ENCODE data around the gene SDCCAG8.

Gene SDCCAG8

DNA sequence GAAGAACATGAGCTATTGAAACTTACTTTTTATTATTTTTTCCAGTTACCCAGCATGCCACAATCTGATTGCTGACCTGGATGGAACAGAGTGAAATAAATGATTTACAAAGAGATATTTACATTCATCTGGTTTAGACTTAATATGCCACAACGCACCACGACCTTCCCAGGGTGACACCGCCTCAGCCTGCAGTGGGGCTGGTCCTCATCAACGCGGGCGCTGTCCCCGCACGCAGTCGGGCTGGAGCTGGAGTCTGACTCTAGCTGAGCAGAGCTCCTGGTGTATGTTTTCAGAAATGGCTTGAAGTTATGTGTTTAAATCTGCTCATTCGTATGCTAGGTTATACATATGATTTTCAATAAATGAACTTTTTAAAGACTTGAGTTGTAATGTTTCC is 243.9 kb downstream of the SDCCAG8 start:
- DNase-seq (ENCODE audit: low read depth, low spot score), result no peak

DNA sequence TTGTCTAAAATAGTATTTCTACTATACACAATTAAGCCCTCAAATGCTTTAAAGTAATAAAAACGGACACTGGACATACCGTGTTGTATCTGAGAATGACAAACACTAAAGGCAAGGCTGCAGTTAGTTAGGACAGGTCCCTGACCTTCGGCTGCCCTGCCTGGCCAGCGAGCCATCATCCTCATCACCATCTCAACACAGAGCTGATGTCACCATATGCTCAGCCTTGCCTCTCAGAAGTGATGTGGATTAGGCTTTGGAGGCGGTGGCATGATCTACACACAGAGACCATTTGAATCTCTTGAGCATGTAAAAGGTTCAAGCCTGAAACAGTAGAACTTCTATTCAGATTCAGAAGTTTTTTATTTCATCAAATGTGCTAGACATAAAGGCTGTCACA is 244.7 kb downstream of the SDCCAG8 start:
- DNase-seq (ENCODE audit: low read depth, low spot score), result no peak

DNA sequence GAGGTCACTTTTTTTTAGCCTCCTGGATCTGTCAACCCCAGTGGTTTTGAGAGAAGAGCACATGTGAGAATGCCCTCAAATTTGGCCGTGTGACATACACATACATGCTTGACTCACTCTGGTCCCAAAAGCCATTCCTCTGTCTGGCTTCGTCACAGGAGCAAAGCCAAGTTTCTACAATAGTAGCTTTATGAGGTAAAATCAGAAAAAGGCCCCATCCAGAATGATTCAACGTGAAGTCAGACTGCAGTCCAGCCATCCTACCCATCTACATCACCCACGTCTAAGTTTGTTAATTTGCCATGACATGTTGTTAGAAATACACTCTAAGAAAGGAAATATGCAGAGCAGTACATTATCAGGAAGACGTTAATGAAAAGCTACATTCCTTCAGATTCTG is 245.2 kb downstream of the SDCCAG8 start:
- DNase-seq (ENCODE audit: low read depth, low spot score), result no peak

GRCh38 chr1:243503155-243503554 is 247.3 kb downstream of the SDCCAG8 start:
- no peak for DNase-seq (ENCODE audit: low read depth, low spot score)

- DNase-seq (ENCODE audit: low read depth, low spot score), result no peak
These were observed 250.3 kb downstream of the SDCCAG8 start for GRCh38 chr1:243505986-243506689.

- DNase-seq (ENCODE audit: low read depth, low spot score), result no peak
These were observed 251.3 kb downstream of the SDCCAG8 start for GRCh38 chr1:243507001-243507671.

- DNase-seq (ENCODE audit: low read depth, low spot score), result no peak
These were observed 251.9 kb downstream of the SDCCAG8 start for GRCh38 chr1:243507672-243508302.

- DNase-seq (ENCODE audit: low read depth, low spot score), result no peak
These were observed 252.5 kb downstream of the SDCCAG8 start for GRCh38 chr1:243508303-243508713.

GRCh38 chr1:243508943-243509342 is 253.1 kb downstream of the SDCCAG8 start:
- no peak for DNase-seq (ENCODE audit: low read depth, low spot score)

GRCh38 chr1:243510928-243511327 is 255.1 kb downstream of the SDCCAG8 start:
- no peak for DNase-seq (ENCODE audit: low read depth, low spot score)

- no peak for DNase-seq (ENCODE audit: low read depth, low spot score)
These were observed 258.1 kb downstream of the SDCCAG8 start for GRCh38 chr1:243513726-243514491.

DNA sequence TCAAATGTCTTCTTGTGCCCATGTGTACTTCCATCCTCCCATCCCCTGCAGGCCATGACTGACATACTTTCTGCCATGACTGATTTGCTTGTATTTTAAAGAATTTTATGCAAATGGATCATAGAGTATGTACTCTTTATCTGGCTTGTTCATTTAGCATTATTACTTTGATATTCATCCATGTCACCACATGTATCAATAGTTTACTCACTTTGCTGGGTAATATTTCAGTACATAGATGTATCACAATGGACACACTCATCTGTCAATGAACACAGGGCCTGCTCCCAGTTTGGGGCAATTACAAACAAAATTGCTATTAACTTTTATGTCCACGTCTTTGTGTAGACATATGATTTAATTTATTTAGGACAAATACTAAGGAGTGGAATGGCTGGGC is 259.1 kb downstream of the SDCCAG8 start:
- DNase-seq (ENCODE audit: low read depth, low spot score), result no peak

GRCh38 chr1:243520831-243521230 is 265.0 kb downstream of the SDCCAG8 start:
- DNase-seq (ENCODE audit: low read depth, low spot score), result no peak

GRCh38 chr1:243523766-243524165 is 267.9 kb downstream of the SDCCAG8 start:
- DNase-seq (ENCODE audit: low read depth, low spot score), result no peak

DNA sequence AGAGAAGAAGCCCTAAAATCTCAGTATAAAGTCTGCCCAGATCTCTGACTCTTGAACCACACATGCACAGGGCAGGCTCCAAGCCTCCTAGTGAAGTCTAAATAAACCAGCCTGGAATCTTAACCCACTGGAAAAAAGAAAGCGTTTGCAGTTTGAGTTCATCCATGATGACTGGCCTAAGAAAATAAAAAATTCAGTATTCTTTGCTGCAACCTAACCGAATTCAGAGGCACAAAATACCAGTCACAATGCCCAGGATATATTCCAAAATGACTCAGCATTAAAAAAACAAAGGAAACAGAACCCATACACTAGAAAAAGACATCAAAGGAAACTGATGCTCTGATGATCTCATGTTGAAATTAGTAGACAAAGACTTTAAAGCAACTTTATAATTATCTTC is 269.2 kb downstream of the SDCCAG8 start:
- no peak for DNase-seq (ENCODE audit: low read depth, low spot score)

DNA sequence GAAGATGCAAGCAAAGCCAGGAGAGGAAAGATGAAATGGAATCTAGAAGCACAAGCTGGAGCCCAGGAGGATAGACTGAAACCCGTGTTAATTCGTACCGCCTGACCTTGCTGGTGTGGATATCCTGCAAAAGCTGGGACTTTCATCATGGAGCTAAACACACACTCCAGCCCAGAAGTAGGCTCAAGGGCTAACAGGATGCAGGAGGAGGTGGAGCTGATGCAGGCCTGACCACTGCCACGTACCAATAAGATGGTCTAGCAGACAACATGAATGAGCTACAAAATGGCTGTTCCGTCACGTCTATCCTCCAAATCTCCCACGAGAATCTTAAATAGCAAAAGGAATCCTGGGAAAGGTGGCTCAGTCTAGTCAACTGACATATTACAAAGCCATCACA is 270.3 kb downstream of the SDCCAG8 start:
- no peak for DNase-seq (ENCODE audit: low read depth, low spot score)

- DNase-seq (ENCODE audit: low read depth, low spot score), result no peak
These were observed 272.7 kb downstream of the SDCCAG8 start for GRCh38 chr1:243528459-243529121.

GRCh38 chr1:243529512-243529911 is 273.7 kb downstream of the SDCCAG8 start:
- no peak for DNase-seq (ENCODE audit: low read depth, low spot score)

DNA sequence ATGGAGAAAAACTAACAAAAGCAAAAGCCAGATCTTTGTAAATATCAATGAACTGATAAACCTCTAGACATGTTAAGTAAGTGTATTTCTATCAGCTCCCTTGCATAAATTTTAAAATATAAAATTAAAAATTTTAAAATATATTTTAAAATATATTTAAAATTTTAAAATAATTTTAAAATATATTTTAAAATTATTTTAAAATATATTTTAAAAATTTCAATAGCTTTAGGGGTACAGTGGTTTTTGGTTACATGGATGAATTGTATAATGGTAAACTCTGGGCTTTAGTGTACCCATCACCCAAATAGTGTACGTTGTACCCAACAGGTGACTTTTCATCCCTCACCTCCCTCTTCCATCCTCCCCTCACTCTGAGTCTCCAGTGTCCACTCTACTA is 279.2 kb downstream of the SDCCAG8 start:
- no peak for DNase-seq (ENCODE audit: low read depth, low spot score)

DNA sequence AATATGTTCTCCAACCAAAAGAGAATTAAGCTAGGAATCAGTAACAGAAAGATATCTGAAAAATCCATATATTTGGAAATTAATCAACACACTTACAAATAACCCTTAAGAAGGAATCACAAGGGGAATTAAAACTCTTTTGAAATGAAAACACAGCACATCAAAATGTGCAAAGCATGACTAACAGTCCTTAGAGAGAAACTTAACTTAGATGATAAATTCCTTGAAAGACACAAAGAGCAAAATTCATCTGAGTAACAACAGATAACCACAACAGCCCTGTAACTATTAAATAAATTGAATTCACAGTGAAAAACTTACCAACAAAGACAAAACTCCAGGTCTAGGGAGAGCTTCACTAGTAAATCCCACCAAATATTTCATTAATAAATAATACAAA is 283.8 kb downstream of the SDCCAG8 start:
- DNase-seq (ENCODE audit: low read depth, low spot score), result no peak

DNA sequence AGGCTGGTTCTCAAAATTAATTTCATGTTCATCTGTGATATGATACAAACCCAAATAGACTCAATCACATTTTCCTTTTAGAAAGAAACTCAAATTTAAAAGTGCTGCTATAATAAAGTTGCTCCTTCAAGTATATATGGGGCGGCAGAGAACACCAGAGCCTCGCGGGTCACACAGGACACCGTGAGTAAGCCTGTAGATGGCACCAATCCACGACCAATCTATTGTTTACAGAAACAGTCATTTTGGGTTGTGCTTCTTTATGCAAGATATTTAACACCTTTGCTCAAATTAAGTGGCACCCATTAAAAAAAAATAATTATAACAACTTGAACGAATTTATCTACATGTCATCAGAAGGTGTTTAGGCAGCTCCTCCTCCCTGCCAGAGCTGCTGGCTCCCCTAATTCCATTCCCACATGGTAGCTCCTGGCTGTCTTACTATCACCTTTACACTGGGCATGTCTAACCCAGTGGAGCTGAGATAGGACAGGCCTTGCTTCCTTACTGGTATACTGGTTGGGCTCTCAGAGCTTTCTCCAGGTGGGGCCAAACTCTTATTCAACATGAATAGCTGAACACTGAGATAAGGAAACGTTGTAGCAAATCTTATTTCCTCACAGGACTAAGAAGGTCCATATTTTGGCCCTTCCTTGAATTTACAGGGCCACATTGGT is 287.0 kb downstream of the SDCCAG8 start:
- no peak for DNase-seq (ENCODE audit: low read depth, low spot score)

All from activated naive CD8-positive, alpha-beta T cell treated with anti-CD3 and anti-CD28 coated beads, Interleukin-2, amount 50 U/mL, for 16 hours (primary cell).